ENCODE data around the gene ELMO1. TPM values are rescaled to one million over a fixed set of nuclear protein-coding genes. Genes with fewer than 3 reads are reported as not detected.
A peak's percentile ranks its signal among the peaks of the same experiment; 100 is the strongest.

The ELMO1 gene
- total RNA-seq, 1 donor: under 0.01 TPM

DNA sequence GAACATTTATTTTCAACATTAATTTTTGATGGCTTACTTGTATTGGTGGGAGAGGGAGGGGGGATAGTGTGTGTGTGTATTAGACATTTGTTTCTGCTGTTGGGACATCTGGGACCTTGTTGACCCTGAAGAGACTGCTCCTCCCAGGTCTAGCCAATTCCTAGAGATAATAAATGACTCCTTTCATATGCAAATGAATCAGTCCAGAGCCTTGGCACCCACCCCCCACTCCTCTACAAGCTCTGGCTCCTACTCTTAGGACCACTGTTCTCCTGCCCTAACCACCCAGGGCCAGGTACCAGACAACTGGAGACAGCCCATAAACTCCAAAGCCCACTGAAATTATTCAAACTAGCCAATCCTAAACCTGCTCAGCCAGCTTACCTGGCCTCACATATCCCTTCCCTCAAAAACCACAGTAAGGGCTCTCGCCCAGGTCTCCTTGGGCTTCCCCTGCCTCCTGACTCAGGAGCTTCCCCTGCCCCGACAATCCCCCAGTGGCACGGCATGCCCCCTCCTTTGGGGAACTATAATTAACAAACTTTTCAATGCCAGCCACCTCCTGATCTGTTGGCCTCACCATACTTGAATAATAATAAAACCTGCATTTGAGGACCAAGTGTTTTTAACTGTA, 233.3 kb downstream of the ELMO1 start:
- DNase-seq (ENCODE audit: low read depth): no peak
- TF ChIP-seq CTCF (IDR thresholded peaks at IDR 0.05; ENCODE audit: insufficient read depth, low read depth, low read length): no peak
- H3K4me3 ChIP-seq (ENCODE audit: low read depth, low read length): no peak overlapping the region

GRCh38 chr7:37212556-37212955, 236.1 kb downstream of the ELMO1 start:
- H3K4me3 ChIP-seq (ENCODE audit: low read depth, low read length): no peak overlapping the region
- no peak for DNase-seq (ENCODE audit: low read depth)
- TF ChIP-seq CTCF (IDR thresholded peaks at IDR 0.05; ENCODE audit: insufficient read depth, low read depth, low read length): no peak

DNA sequence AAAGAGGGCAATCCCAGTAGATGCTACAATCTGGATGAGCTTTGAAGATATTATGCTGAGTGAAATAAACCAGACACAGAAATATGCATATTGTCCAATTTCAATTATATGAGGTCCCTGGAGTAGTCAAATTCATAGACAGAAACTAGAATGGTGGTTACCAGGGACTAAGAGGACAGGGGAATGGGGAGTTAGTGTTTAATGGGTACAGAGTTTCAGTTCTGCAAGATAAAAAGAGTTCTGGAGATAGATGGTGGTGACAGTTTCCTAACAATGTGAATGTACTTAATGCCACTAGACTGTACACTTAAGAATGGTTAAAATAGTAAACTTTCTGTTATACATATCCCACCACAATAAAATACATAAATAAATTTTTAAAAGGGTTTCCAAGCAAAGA, 236.6 kb downstream of the ELMO1 start:
- no peak for TF ChIP-seq CTCF (IDR thresholded peaks at IDR 0.05; ENCODE audit: insufficient read depth, low read depth, low read length)
- no peak for DNase-seq (ENCODE audit: low read depth)
- no peak overlapping the region for H3K4me3 ChIP-seq (ENCODE audit: low read depth, low read length)

GRCh38 chr7:37211097-37211880, 237.4 kb downstream of the ELMO1 start:
- DNase-seq (ENCODE audit: low read depth): peak; percentile 92
- TF ChIP-seq CTCF (IDR thresholded peaks at IDR 0.05; ENCODE audit: insufficient read depth, low read depth, low read length): no peak
- no peak overlapping the region for H3K4me3 ChIP-seq (ENCODE audit: low read depth, low read length)

- no peak for TF ChIP-seq CTCF (IDR thresholded peaks at IDR 0.05; ENCODE audit: insufficient read depth, low read depth, low read length)
- no peak for DNase-seq (ENCODE audit: low read depth)
- H3K4me3 ChIP-seq (ENCODE audit: low read depth, low read length): no peak overlapping the region
Observed at GRCh38 chr7:37209195-37209594, 239.5 kb downstream of the ELMO1 start.

DNA sequence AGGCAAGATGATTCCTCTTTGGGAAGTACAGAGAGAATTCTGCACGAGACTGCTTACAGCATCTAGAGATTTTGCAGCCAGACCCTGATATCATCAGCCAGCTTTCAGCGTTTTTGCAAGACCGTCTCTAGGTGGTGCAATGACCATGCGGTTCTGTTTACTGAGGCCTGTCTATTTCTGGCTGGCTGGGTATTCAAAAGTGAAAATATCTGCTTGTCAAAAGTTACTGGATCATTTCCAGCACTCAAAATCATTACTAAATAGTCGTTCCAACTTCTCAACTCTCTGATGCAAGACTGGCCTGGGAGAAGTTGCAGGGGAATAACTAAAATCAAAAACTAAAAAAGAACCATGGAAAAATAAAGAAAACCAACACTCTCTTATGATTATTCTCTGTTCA, 240.1 kb downstream of the ELMO1 start:
- no peak overlapping the region for H3K4me3 ChIP-seq (ENCODE audit: low read depth, low read length)
- TF ChIP-seq CTCF (IDR thresholded peaks at IDR 0.05; ENCODE audit: insufficient read depth, low read depth, low read length): peak; percentile 40
- DNase-seq (ENCODE audit: low read depth): peak; percentile 83

All from fibroblast of villous mesenchyme (primary cell).